GM21381 (cell line): ENCODE results near the gene CDC42SE2.
A peak's percentile ranks its signal among the peaks of the same experiment; 100 is the strongest.
"Not testable (repeated sequence)": the region's sequence is repeated elsewhere in the genome, so short reads cannot be mapped to it uniquely, and the experiment has no call there.

Experiments used
- ATAC-seq: cut with Tn5 transposase; IDR thresholded peaks from one replicate; pipeline ENCODE4 v1.9.1; 2021; ENCODE audit warnings: mild to moderate bottlenecking, moderate library complexity; ENCODE audit not compliant: unreplicated experiment

Gene CDC42SE2

DNA sequence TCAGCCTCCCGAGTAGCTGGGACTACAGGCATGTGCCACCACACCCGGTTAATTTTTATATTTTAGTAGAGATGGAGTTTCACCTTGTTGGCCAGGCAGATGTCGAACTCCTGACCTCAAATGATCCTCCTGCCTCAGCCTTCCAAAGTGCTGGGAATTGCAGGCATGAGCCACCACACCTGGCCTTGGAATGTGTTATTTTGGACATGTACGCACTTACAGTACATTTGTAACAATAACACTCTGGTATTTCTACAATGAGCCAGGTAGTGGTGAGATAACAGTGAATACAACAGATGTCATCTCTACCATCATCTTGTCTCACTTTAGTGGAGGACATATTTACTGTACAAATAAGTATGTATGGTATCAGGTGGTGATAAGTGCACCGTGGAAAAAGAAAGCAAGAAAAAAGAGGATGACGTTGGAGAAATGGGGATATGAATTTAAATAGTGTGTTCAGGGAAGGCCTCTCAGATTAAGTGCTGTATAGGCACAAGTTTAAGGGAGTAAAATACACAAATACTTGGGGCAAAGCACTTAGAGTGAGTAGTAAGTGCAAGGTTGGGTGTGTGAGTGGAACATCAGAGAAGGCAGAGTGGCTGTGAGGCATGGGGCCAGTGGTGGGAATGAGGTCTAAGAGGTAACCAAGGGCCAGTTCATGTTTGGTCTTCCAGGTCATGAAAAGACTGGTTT lies 100.1 kb downstream of the CDC42SE2 start:
- ATAC-seq, result no peak

GRCh38 chr5:131364507-131365050 lies 100.7 kb downstream of the CDC42SE2 start:
- no peak for ATAC-seq

DNA sequence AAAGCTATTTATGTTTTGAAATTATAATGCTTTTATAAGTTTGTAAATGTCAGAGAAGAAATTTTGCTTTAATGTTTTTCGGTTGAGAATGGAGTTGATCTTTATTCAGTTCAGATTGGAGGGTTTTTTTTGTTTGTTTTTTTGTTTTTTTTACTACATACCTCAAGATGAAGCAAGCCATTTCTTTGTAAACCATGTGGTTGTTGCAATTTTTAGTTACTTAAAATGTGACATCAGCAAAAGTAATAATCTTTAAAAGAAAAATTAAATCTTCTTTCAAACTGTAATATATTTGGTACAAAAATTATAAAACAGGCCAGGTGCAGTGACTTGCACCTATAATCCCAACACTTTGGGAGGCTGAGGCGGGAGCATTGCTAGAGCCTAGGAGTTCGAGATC lies 102.6 kb downstream of the CDC42SE2 start:
- no peak for ATAC-seq

DNA sequence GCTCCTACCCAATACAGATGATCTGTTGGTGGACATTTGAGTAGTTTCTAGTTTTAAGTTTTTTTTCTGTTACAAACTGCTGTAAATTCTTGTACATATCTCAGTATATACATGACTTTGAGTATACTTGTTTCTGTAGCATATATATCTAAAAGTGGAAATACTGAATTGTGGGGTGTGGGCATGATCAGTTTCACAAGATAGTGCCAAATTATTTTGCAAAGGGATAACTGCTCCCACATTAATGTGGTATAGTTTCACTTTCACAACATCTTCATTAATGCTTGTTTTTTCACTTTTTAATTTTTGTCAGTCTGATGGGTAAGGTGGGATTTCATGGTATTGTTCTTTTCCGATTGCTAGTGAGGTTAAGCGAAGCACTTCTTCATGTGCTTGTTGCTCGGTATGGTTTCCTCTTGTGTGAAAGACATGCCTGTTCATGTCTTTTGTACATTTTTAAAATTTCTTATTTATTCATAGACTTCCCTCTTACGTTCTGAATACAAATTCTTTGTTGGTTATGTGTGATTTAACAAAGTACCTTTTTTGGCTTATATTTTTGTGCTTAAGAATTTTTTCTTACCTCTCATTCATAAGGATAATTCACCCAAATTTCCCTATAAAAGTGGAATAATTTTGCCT lies 103.5 kb downstream of the CDC42SE2 start:
- no peak for ATAC-seq

DNA sequence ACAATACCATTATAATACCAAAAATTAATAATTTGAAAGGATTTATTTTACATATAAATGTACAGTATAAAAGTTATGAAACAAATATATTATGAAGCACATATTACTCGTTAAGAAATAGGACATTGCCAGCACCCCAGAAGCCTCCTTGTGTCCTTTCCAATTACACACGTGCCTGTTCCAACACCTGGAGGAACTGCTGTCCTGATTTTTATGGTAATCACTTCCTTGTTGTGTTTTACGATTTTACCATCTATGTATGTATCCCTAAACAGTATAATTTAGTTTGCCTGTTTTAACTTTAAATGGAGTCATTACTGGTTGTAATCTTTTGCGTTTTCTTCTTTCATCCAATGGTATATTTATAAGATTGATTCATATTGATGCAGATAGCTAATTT lies 105.0 kb downstream of the CDC42SE2 start:
- ATAC-seq, result no peak

DNA sequence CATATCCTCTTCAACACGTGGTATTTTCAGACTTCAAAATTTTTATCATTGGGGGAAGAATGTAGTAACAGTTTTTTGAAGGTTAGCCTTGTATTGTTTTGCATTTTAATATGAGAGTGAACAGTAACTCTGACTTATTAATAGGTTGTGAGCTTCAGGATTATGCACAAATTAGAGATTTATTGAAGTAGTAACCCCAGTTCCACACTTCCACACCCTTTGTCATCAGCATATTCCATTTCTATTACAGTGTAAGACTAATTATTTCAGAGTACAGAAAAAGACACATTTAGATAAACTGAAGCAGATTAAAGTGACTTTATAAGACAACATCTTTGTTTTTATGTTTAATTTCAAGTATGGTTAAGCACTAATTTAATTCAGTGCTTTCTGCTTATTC lies 105.7 kb downstream of the CDC42SE2 start:
- no peak for ATAC-seq

DNA sequence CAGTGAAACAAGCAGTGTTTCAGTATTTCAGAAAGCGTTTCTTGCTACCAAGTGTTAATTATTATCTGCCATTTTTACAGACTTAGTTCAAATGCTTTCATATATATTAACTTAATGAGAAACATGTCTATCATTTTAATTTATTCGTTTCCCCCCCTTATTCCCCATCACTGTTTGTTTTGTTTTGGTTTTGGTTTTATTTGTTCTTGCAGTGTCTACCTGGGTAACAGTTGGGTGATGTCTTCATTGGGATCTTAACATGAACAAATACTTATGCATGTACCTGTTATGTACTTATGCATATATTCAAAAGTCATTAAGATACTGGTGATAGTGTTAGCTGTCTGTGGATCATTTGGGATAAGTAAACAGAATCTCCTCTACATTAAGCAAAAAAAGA lies 108.0 kb downstream of the CDC42SE2 start:
- no peak for ATAC-seq

DNA sequence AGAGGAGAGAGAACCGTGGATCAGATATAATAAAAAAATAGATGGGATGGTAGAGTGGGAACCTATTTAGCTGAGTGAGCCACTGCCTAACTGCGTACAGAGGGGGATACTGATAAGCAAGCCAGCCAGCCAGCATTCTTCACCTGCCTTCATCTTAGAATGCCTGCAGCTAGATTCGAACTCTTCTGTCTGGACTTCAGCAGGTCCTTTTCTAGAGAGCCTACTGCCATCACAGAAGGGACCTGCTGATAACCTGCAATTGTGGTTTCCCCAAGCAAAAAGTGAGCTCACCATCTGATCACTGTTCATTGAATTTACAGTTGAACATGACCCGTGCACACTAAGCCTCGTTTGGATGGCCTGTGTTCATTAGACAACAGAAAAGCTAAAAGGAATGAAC lies 109.4 kb downstream of the CDC42SE2 start:
- no peak for ATAC-seq

- ATAC-seq, result peak; percentile 33
Observed at GRCh38 chr5:131375351-131375750, 111.5 kb downstream of the CDC42SE2 start.

GRCh38 chr5:131377346-131377745 lies 113.5 kb downstream of the CDC42SE2 start:
- ATAC-seq, result no peak

GRCh38 chr5:131377785-131378325 lies 114.0 kb downstream of the CDC42SE2 start:
- no peak for ATAC-seq

GRCh38 chr5:131378721-131379541 lies 115.1 kb downstream of the CDC42SE2 start:
- ATAC-seq, result no peak

GRCh38 chr5:131379723-131380122 lies 115.9 kb downstream of the CDC42SE2 start:
- ATAC-seq, result peak; percentile 30

DNA sequence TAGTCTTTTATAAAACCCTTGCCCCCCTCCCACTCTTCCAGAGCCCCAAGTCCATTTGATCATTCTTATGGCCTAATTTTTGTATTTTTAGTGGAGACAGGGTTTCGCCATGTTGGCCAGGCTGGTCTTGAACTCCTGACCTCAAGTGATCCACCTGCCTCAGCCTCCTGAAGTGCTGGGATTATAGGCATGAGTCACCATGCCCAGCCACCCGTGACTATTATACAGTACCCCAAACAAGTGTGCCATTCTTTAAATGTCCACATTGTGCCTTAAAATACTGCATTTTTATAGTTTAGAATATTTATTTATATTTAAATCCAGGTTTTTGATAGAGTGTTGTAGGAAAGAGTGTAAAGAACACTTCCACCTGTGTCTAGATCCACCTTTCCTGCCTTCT lies 116.4 kb downstream of the CDC42SE2 start:
- not testable (repeated sequence) for ATAC-seq

GRCh38 chr5:131381021-131381420 lies 117.2 kb downstream of the CDC42SE2 start:
- ATAC-seq, result no peak

DNA sequence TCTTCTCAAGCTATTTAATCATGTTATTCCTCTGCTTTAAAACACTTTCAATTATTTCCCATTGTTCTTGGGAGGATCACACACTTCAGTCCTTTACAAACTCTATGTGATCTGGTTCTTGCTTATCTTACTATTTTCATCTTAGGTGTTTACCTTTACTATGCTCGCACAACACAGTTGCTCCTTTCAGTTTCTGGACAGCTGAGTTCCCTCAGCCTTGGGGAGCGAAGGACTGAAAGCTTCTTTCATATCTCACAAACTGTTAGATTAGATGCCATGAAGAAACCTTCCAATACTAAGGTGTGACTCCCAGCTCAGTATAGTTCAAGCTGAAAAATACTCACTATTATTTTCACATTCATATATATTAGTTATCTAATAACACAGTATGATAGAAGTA lies 117.9 kb downstream of the CDC42SE2 start:
- ATAC-seq, result peak; percentile 56

- ATAC-seq, result peak; percentile 49
Observed at GRCh38 chr5:131382407-131383395, 118.8 kb downstream of the CDC42SE2 start.

DNA sequence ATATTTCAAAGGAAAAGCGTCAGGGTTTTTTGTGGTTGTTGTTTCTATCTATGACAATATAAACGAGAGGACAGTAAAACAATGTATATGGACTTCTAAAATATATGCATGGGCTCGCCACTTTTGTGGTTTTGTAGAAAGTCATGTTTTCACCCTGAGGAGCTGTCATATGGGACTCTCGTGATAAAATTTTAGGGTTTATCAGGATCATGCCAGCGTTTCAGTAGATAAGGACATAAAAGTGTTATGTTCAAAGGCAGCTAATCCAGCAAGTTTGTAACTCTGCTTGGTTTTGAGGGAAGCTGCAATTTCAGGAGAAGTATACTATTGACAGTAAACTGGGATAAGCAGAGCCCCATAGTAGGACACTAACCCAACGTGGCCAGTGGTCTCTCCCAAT lies 120.3 kb downstream of the CDC42SE2 start:
- ATAC-seq, result no peak

- no peak for ATAC-seq
Observed at GRCh38 chr5:131384616-131385214, 120.9 kb downstream of the CDC42SE2 start.

GRCh38 chr5:131386124-131386523 lies 122.3 kb downstream of the CDC42SE2 start:
- no peak for ATAC-seq
